GM12892 (cell line): Measurements from ENCODE around the gene RLN3.

Experiments used
- POLR2A ChIP-seq: IDR thresholded peaks from 2 replicates; pipeline ENCODE4 v1.6.1; 2011; ENCODE audit warnings: low read depth, low read length, control low read depth
- POLR2AphosphoS5 ChIP-seq: IDR thresholded peaks from 2 replicates; pipeline ENCODE4 v1.6.1; 2011; ENCODE audit warnings: low read depth, low read length, control low read depth
- TAF1 ChIP-seq: IDR thresholded peaks from 2 replicates; pipeline ENCODE4 v1.6.1; 2011; ENCODE audit warnings: low read depth, mild to moderate bottlenecking, control low read depth, low read length, borderline replicate concordance

- TF ChIP-seq TAF1, result no peak
- TF ChIP-seq POLR2A, result no peak
- no peak for TF ChIP-seq POLR2AphosphoS5
Observed at GRCh38 chr19:14054099-14054498, 26.2 kb downstream of the RLN3 start.
